ENCODE measurements around the gene CDIPT.
A peak's percentile ranks its signal among the peaks of the same experiment; 100 is the strongest.

CDIPT gene

DNA sequence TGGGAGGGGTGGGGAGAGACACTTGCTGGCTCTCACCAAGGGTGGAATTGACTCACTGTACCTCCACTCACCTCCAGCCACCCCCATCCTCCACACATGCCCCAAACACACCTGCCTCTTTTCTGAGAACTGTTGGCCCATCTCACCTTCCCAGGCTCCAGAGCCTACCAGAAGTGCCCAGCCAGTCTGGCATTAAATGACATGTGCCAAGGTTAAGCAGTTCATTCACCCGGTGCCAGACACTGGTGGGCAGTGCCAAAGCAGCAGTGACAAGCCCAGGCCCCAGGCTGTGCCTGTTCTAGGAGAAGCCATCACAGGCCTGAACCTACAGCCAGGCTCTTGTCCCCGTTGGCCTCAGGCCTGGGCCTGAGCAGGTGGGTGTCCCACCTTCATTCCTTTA lies 31.5 kb downstream of the CDIPT start:
- DNase-seq (ENCODE audit: low read depth in 4 of 4, low spot score in 1 of 4) = no peak

GRCh38 chr16:29830774-29831173 lies 32.3 kb downstream of the CDIPT start:
- DNase-seq (ENCODE audit: low read depth in 4 of 4, low spot score in 1 of 4) = no peak

DNA sequence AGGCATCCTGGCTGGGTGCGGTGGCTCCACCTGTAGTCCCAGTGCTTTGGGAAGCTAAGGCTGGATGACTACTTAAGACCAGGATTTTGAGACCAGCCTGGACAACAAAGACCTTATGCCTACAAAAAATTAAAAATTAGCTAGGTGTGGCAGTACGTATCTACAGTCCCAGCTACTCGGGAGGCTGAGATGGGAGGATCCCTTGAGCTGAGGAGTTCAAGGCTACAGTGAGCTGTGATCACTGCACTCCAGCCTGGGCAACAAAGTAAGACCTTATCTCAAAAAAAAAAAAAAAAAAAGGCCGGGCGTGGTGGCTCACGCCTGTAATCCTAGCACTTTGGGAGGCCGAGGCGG lies 36.7 kb downstream of the CDIPT start:
- no peak for DNase-seq (ENCODE audit: low read depth in 4 of 4, low spot score in 1 of 4)

DNA sequence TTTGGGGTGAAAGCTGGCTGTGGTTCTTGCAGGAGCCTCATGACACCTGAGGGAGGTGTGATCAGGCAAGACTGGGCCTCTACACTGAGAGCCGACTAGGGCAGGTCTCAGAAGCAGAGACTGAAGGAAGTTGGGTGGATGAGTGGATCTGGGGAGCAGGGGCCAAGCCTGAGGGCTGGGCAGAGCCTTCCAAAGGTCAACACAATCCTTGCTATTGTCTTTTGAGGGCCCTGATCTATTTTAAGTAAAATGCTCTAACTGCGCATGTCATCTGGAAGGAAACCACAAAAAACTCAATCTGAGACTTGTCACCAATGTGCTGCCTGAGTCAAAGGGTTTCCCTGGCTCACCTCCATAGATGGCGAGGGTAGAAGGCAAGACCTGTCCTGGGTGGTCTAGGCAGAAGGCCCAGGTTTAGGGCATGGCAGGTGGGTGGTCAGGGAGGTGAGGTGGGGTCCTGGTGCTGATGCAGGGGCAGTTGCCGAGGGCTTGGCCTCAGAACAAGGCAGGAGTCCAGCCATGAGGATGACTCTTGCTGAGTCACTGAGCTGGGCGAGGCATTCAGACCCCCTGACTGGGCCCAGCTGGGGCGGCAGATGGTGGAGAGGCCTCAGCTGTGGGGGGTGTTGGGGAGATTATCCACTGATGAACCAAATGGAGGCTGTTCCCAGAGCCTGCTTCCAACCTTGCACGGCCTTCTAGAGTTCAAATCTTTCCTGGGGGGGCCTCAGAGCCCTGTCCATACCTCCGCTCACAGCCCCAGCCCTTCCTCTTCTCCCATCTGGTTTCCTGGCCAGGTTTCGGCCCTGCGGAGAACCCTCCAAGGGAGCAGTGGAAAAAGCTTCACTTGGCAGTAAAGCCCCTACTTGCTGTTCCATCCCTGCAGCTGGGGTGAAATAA lies 37.6 kb downstream of the CDIPT start:
- DNase-seq (ENCODE audit: low read depth in 4 of 4, low spot score in 1 of 4) = no peak

GRCh38 chr16:29824589-29825144 lies 38.4 kb downstream of the CDIPT start:
- DNase-seq (ENCODE audit: low read depth in 4 of 4, low spot score in 1 of 4) = no peak

DNA sequence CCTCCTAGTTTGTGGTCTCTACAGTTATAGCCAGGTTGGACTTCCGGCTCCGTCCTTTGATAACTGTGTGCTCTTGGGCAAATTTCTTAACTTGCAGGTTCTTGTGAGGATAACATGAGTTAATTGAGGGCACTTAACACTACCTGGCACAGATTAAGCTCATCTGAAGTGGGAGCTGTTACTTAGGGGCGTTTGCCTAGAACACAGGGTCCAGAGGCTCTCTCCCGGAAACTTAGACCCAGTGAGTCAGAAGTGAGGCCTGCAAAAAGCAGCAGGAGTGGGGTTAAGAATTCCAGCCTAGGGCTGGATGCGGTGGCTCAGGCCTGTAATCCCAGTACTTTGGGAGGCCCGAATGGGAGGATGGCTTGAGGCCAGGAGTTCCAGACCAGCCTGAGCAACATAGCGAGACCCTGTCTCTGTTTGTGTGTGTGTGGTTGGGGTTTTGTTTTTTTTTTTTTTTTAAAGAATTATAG lies 41.3 kb downstream of the CDIPT start:
- no peak for DNase-seq (ENCODE audit: low read depth in 4 of 4, low spot score in 1 of 4)

- DNase-seq (ENCODE audit: low read depth in 4 of 4, low spot score in 1 of 4) = no peak
Observed at GRCh38 chr16:29820730-29821642, 42.0 kb downstream of the CDIPT start.

DNA sequence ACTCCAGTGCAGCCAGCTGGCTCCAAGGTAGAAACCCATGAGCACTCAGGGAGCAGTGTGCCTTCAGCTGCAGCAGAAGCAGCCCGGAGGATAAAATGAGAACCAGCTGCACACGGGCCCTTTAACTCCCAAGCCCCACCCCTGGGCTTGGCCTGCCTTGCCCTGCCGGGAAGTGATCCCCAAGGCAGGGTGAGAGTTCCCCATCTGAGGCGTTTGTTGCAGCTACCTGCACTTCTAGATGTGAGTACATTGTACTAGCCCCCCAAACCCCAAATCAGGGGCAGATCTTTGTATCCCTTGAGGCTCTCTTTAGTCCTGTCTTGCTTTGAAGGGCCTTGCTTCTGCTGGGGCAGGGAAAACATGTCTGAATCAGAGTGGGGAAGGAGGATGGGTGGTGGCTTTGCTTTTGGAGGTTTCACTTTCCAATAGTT lies 42.7 kb downstream of the CDIPT start, which contains the start of gene MVP:
MVP (plus strand) TSS at position 192 of the 431 bp plus-strand sequence. CDS start 10,088 bp downstream, outside the sequence.
- no peak for DNase-seq (ENCODE audit: low read depth in 4 of 4, low spot score in 1 of 4)

- DNase-seq (ENCODE audit: low read depth in 4 of 4, low spot score in 1 of 4) = no peak
Observed at GRCh38 chr16:29819506-29819905, 43.5 kb downstream of the CDIPT start.

- no peak for DNase-seq (ENCODE audit: low read depth in 4 of 4, low spot score in 1 of 4)
Observed at GRCh38 chr16:29818082-29818481, 44.9 kb downstream of the CDIPT start.

- DNase-seq (ENCODE audit: low read depth in 4 of 4, low spot score in 1 of 4) = peak in 1 of 4 experiments; percentile 70
Observed at GRCh38 chr16:29816694-29817441, 46.2 kb downstream of the CDIPT start.

DNA sequence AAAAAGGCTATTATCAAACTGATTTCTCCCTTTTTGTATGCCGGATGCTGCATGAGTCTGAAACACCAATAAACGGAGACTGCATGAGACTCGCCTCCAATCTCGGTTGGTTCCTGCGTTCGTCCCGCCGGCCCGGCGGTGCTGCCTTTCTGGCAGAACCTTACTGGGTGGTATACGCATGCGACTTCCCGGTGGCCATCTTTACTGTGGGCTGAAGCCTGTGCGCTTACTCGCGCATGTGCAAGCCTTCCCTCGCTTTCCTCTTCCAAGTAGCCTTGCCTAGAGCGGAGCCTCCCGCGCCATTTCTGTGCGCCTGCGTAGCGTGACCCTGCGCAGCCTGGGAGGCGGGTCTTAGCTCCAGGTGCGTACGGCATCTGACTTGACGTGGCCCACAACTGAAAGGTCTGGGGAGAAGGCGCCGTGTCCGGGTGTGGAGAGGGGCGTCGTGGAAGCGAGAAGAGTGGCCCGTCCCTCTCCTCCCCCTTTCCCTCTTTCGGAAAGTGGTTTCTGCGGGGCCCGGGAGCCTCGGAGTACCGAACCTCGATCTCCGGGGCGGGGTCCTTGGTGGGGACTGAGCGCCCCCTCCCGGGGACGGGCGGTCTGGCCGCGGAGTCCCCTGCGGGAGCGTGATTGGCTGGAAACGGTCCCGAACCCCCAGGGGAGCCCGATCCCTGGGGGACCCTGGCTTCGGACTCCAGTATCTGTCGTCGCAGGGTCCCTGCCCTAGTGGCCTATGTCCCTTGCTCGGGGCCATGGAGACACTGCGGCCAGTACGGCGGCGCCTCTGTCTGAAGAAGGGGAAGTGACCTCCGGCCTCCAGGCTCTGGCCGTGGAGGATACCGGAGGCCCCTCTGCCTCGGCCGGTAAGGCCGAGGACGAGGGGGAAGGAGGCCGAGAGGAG lies 47.0 kb downstream of the CDIPT start, which contains the start of gene PAGR1:
PAGR1 (plus strand) TSS at position 360 of the 901 bp plus-strand sequence; CDS start at position 734, 374 bp downstream.
- DNase-seq (ENCODE audit: low read depth in 4 of 4, low spot score in 1 of 4) = peak; percentile 93 to 96 (median 95)

- no peak for DNase-seq (ENCODE audit: low read depth in 4 of 4, low spot score in 1 of 4)
Observed at GRCh38 chr16:29815032-29815721, 47.8 kb downstream of the CDIPT start.

DNA sequence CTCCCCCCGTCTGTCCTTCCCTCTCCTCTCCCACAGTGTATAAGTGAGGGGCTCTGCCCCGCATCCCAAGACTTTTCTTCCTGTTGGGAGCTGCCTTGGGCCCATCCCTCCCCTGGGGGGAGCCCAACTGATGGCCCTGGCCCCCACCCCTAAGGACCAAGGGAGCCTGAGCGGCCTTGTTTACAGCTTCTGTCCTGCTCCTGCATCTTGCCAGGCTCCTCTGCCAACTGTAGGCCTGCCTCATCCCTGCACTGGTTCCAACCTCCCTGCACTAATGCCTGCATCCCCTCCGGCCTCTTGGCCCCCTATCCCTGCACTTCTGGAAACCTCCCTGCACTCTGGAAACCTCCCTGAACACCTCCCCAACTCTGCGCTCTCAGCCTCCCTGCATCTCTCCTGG lies 48.4 kb downstream of the CDIPT start:
- DNase-seq (ENCODE audit: low read depth in 4 of 4, low spot score in 1 of 4) = no peak

DNA sequence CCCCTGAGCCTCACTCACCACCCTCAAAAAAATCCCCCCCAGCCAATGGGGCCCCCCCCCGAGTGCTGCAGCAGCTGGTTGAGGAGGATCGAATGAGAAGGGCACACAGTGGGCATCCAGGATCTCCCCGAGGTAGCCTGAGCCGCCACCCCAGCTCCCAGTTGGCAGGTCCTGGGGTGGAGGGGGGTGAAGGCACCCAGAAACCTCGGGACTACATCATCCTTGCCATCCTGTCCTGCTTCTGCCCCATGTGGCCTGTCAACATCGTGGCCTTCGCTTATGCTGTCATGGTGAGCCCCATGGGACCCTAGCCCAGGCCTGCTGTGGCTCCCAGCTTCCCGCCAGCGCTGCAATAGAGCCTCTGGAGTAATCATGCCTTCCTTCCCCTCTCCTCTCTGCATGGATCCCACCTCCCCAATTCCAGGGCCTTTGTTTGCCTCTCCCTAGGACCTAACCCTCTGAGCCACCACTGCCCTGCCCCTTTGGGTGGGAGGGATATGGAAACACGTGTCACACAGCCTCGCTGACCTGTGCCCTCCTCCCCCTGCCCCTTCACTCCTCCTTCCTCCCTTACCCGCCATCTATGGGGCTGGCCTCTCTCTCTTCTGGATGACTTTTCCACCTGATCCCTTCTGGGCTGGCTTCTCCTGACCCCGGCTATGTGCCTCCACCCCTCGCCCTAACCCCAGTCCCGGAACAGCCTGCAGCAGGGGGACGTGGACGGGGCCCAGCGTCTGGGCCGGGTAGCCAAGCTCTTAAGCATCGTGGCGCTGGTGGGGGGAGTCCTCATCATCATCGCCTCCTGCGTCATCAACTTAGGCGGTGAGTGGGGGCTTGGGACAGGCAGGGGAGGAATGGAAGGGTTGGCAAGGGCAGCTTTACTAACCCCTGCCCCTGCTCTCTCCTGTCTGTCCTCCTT lies 49.1 kb downstream of the CDIPT start:
- DNase-seq (ENCODE audit: low read depth in 4 of 4, low spot score in 1 of 4) = no peak

DNA sequence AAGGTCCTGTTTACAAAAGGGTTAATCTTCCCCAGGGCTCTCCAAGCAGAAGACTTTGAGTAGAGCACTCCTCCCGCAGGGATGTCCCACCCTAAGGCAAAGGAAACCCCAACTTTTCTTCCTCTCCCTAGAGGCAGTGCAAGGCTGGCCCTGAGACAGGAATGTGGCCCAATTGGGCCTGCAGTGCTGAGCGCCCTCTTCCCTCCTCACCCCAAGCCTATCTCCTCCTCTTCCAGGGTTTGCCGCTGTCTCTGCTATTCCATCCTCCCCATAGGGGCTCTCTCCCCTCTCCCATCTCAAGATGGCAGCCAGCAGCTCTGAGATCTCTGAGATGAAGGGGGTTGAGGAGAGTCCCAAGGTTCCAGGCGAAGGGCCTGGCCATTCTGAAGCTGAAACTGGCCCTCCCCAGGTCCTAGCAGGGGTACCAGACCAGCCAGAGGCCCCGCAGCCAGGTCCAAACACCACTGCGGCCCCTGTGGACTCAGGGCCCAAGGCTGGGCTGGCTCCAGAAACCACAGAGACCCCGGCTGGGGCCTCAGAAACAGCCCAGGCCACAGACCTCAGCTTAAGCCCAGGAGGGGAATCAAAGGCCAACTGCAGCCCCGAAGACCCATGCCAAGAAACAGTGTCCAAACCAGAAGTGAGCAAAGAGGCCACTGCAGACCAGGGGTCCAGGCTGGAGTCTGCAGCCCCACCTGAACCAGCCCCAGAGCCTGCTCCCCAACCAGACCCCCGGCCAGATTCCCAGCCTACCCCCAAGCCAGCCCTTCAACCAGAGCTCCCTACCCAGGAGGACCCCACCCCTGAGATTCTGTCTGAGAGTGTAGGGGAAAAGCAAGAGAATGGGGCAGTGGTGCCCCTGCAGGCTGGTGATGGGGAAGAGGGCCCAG lies 50.0 kb downstream of the CDIPT start:
- DNase-seq (ENCODE audit: low read depth in 4 of 4, low spot score in 1 of 4) = no peak

All from stimulated activated CD4-positive, alpha-beta T cell treated with anti-CD3 and anti-CD28 coated beads, Interleukin-1b, Interleukin-23, amount 100 ng/mL, for 24 hours (primary cell).